Activated CD8-positive, alpha-beta memory T cell treated with anti-CD3 and anti-CD28 coated beads for 4 hours (primary cell): ENCODE results near the gene RAB11FIP5.

Experiments used
- DNase-seq, 2 donors: peaks; one replicate each; pipeline ENCODE4 v3.0.0-alpha.2; 2020; ENCODE audit warnings: low read depth in 2 of 2

RAB11FIP5 gene

GRCh38 chr2:73088211-73088610 is 24.5 kb downstream of the RAB11FIP5 start:
- no peak for DNase-seq

- DNase-seq = no peak
Observed at GRCh38 chr2:73087311-73087710, 25.4 kb downstream of the RAB11FIP5 start.

- DNase-seq = peak; percentile 59 to 69
Observed at GRCh38 chr2:73085691-73086090, 27.1 kb downstream of the RAB11FIP5 start.

- DNase-seq = no peak
Observed at GRCh38 chr2:73084971-73085370, 27.8 kb downstream of the RAB11FIP5 start.

GRCh38 chr2:73083886-73084800 is 28.6 kb downstream of the RAB11FIP5 start:
- DNase-seq = no peak

- no peak for DNase-seq
Observed at GRCh38 chr2:73082523-73083410, 30.0 kb downstream of the RAB11FIP5 start.

- no peak for DNase-seq
Observed at GRCh38 chr2:73081181-73081671, 31.5 kb downstream of the RAB11FIP5 start.

- DNase-seq = no peak
Observed at GRCh38 chr2:73080321-73081131, 32.2 kb downstream of the RAB11FIP5 start.

- DNase-seq = no peak
Observed at GRCh38 chr2:73079636-73080035, 33.1 kb downstream of the RAB11FIP5 start.

GRCh38 chr2:73078457-73079411 is 34.0 kb downstream of the RAB11FIP5 start:
- no peak for DNase-seq

- no peak for DNase-seq
Observed at GRCh38 chr2:73077424-73077795, 35.3 kb downstream of the RAB11FIP5 start.

GRCh38 chr2:73076701-73077423 is 35.9 kb downstream of the RAB11FIP5 start:
- DNase-seq = no peak

GRCh38 chr2:73075477-73076373 is 37.0 kb downstream of the RAB11FIP5 start:
- no peak for DNase-seq

- no peak for DNase-seq
Observed at GRCh38 chr2:73074110-73075069, 38.4 kb downstream of the RAB11FIP5 start.

- DNase-seq = no peak
Observed at GRCh38 chr2:73072416-73072815, 40.3 kb downstream of the RAB11FIP5 start.

- DNase-seq = no peak
Observed at GRCh38 chr2:73072129-73072395, 40.7 kb downstream of the RAB11FIP5 start.

- peak; percentile 85 to 89 for DNase-seq
Observed at GRCh38 chr2:73071360-73072128, 41.2 kb downstream of the RAB11FIP5 start, which contains the start of gene SFXN5. TSS of gene SFXN5 (minus strand) at chr2:73071712. CDS start at chr2:73071705, 7 bp downstream.
